Stimulated activated CD4-positive, alpha-beta T cell treated with anti-CD3 and anti-CD28 coated beads, Interleukin-1b, Interleukin-23, amount 100 ng/mL, for 24 hours (primary cell): ENCODE results near the gene ANKRD18A.
"Not testable (repeated sequence)": the region's sequence is repeated elsewhere in the genome, so short reads cannot be mapped to it uniquely, and the experiment has no call there.

Experiments
- DNase-seq, 4 experiments: peaks; one replicate each; pipeline ENCODE4 v3.0.0-alpha.2; 2020; ENCODE audit warnings: low read depth in 4 of 4, low spot score in 1 of 4

Gene ANKRD18A

DNA sequence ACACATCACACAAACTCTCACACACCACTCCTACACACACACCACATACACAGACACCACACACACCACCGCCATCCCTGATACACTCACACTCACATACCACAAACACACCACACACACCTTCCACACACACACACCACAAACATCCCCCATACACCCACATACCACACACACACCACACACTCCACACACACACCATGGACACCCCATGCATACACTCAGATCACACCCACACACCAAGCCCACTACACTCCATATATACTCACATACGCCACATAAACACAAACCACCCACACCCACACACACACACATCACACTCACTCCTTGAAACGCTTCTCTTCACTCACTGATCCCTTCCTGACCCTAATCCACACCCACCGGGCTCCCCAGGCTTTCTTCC lies 9.1 kb upstream of the ANKRD18A start:
- no peak for DNase-seq

DNA sequence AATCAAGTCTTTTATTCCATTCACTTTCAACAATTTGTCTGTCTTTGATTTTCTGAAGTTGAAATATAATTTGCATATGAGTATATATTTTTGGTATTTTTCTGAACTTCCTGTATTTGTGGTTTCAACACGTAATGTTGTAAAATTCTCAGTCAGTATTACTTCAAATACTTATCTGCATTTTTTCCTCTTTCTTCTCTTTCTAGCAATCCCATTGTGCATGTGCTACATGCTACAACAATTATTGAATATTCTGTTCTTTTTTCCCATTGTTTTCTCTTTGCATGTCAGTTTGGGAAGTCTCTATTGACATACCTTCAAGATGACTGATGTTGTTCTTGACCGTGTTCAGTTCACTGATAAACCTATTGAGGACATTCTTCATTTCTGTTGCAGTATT lies 5.6 kb upstream of the ANKRD18A start:
- no peak for DNase-seq

DNA sequence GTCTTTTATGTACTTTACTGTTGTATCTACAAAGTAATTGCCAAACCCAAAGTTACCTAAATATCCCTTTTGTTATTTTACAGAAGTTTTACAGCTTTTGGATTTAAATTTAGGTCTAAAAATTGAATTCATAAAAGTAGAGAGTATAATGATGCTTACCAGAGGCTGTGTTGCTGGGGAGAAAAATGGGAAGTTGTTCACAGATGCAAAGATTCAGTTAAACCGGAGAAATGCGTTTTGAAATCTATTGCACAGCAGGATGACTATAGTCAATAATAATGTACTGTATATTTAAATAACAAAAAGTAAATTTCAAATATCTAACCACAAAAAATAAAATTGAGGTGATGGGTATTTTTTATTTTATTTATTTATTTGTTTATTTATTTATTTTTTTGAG lies 2.6 kb upstream of the ANKRD18A start:
- no peak for DNase-seq

DNA sequence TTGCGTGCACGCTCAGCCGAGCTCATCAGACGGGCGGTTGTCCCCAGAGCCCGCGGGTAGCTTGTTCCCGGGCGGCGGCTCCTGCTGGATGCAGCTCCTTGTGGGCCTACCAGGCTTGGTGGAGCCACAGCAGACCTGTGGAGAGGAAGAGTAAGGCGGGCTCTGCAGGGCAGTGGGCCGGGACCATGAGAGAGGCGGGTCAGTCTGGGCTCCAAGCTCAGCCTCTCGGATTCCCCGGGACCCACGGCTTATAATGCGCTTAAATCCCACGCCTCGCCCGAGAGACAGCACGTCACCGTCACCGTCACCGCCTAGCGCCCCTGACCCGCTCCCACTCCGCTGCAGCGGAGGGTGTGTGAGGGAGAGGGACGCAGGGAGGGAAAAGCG lies 1.9 kb upstream of the ANKRD18A start:
- DNase-seq = peak in 1 of 4 experiments; percentile 0

DNA sequence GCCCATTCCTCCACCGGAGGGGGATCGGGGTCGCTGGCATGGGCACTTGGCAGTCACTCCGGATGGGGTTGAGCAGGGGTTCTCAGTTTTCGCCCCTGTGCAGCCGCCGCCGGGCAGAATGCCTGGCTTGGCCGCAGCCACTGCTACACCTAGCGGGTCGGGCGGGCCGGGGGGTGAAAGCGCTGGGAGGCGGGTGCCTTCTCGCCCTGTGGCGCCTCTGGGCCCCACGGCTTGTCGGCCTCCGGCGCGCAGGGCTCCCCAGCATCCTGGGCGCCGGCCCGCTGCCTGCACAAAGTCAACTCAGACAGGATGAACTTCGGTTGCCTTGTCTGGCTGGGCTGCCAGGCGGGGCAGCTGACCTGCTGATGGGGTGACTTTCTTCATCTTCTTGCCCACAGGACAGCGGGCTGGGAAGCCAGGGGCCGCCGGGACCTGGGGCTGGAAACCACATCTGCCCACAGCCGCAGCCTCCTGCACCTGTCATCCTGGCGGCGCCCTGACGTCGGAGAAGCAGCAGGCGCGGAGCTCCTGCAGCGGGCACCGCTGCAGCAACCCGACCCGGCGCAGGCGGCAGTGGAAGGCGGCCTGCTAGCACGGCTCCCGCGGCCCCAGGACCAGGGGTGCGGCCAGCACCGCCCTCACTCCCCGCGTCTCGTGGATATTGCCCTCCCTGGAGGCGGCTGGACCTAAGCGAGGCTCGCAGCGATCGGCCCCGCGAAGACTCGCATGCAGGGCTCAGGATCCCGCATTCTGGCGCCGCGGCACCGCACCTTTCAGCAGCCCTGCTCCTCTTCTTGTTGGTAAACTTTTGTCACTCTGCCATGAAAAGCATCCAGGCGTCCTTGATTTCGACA lies 1.3 kb upstream of the ANKRD18A start:
- peak in 2 of 4 experiments; percentile 23 to 40 for DNase-seq

DNA sequence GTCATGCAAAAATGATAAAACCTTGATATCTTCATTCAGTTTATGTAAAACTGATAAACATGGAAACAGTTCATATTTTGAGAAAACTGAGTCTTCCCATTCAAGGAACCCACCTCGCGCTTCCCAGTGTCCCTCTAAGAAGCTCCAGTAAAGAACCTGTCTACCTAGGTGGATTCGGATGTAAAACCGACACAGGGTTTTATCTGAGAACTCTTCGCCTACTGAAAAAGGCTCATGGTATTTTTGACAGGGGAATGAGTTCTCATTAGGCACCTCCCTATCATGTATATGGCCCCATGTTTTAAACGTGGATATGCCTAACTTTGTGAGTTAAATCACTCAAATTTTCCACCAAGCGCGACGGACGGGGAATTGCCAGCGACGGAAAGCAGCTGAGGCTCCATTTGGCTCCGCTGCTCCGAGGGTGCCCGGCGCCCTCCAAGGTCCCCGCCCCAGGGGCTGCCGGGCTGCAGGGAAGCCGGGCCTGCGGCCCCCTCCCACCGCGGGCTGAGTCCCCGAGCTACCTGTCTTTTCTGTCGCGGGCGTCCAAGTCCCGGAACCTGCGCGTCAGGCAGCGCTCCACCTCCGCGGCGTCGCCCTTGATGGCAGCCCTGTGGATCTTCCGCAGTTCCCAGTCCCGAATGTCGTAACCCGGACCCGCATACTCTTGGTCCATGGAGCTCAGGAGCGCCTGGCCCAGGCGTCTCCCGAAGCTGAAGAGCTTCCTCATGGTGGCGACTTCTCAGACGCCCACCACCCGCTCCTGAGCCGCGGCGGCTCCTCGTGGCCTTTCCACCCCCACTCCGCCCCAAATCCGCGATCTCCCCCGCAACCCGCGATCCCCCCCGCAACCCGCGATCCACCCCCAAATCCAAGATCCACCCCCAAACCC lies 594 bp downstream of the ANKRD18A start:
- DNase-seq = peak in 1 of 4 experiments; percentile 30

DNA sequence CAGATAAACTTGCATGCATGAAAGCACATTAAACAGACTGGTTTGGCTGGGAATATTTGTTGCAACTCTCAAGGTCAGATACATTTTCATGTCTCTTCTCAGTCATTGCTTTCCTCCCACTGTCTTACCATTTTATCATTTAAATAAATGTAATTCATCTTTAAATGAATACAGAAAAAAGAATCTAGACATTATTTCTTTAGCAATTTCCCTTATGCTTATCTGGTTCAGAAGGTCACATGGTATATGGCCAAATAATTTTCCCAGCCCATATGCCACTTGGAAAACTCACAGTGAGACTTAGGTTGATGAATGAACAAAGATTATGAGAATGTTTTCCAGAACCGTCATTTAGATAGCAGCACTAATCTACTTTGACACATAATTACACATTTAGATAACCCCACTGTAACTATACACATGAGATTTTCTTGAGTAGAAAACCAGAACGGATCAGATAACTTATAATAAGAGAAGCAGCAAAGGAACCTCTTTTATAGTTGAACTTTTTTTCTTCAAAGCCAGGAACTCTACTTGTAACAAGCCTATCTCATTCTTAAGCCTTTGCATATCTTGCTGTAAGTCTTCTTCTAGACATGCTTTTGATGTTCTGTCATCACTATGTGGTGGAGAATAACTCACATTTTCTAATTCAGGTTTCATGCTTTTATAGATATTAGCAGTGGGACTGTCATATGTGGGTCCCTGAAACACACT lies 22.2 kb downstream of the ANKRD18A start:
- DNase-seq = not testable (repeated sequence)

DNA sequence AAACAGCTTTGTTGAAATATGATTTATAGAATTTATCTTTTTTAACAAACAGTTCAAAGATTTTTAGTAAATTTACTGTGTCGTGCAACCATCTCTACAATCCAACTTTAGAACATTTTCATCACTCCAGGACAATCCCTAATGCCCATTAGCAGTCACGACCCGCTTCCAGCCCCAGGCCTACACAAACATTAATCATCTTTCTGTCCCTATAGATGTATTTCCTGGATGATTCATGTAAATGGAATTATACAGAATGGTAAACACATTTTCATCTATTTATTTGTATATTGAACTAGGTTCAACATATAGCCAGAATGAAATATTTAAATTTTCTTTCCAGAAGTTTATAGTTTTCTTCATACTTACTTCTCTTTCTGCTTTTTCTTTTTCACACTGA lies 25.3 kb downstream of the ANKRD18A start:
- not testable (repeated sequence) for DNase-seq

DNA sequence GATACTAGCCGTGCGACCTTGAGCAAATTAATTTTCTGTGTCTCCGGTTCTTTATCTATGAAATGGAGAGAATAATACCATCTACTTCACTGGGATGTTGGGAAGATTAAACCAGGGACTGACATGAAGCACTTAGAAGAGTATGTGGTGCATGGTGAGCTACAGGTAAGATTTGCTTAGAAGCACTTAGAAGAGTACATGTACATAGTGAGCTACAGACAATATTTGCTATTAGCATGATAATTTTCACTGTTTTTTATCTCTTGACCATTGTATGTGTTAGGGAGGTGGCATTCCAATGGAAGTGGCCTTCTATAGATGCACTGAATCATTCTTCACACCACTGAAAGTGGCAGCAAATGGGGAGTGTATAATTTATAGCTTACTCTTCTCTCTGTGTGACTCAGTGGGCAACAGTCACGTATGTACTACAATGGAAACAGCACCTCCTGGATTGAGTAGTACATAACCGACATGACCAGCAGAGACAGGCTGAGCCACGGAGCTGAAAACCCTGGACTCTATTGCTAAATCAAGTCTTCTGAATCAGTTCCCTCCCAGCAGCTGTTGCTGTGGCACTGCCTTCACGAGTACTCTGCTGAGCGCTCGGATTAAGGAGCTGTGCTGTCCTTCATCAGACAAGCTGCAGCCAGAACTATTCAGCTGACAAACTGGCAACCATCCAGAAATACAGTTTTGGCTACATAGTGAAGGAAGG lies 28.9 kb downstream of the ANKRD18A start:
- not testable (repeated sequence) for DNase-seq

DNA sequence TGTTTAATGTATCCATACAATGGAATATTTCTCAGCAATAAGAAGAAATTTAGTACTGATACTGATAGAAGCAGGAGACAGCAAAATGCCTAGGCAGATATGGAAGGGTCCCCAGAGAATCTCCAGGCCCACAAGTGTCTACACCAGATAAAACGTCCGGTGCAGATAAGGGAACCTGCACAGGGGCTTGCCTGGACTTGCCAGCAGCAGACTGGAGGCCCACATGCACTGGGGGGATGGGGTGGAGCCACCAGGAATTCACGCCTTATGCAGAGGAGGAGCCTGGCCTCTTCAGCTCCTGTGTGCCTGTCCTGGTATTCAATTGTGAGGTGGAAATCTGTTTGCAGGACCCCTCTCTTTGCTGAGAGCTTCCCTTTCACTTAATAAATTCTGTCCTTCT lies 36.6 kb downstream of the ANKRD18A start:
- not testable (repeated sequence) for DNase-seq

DNA sequence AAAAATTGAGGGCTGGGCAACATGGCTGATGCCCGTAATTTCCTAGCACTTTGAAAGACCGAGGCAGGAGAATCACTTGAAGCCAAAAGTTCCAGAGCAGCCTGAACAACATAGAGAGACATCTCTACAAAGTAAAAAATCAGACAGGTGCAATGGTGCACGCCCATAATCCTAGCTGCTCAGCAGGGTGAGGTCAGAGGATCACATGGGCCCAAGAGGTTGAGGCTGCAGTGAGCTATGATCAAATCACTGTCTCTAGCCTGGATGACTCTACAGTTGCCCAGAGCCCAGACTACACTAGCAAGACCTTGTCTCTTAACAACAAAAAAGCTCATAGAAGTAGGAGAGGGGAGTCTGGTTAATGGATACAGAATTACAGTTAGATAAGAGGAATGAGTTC lies 40.3 kb downstream of the ANKRD18A start:
- not testable (repeated sequence) for DNase-seq

DNA sequence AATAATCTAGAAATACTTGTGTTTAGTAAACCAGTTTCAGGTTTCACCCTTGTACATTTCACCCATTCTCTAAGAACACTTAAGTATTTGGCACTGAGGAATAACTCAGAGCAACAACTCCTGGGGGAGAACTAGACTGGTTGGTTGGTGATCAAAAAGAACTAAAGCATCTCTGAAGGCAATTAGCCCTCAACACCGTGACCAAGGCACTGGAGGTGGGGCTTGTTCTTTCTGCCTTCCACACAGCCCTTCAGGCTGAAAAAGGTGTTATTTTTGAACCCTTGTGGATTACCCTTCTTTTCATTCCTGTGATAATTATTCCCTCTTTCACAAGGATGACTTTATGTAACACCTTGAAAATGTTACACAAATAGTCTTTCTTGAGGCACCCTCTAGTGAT lies 44.2 kb downstream of the ANKRD18A start:
- not testable (repeated sequence) for DNase-seq

DNA sequence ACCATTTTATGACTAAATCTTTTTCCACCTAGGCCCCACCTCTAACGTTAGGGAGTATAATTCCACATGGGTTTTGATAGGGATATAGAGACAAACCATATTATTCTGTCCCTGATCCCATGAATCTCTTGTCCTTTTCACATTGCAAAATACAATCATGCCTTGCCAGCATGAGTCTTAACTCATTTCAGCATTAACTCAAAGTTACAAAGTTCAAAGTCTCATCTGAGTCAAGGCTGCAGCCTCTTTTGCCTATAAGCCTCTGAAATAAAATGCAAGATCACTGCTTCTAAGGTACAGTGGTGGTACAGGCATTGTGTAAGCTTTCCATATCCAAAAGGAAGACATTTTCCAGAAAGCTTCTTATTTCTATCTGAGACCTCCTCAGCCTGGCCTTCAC lies 54.3 kb downstream of the ANKRD18A start:
- DNase-seq = not testable (repeated sequence)

DNA sequence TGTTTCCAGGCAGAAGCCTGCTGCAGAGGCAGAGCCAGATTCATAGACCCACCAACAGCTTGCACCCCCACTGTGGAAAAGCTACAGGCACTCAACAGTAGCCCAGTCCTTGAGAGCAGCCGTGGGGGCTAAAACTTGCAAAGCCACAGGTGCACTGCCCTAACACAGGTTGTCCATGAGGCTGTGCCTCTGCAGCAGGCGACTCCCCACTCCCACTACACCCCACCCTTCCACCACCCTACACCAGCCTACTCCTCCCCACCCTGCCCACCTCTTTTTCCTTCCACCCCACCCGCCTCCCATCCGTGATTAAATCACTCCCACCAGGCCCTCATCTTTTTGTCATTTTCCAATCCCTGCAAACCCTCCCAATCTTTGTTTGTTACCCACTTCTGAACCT lies 55.2 kb downstream of the ANKRD18A start:
- DNase-seq = not testable (repeated sequence)

DNA sequence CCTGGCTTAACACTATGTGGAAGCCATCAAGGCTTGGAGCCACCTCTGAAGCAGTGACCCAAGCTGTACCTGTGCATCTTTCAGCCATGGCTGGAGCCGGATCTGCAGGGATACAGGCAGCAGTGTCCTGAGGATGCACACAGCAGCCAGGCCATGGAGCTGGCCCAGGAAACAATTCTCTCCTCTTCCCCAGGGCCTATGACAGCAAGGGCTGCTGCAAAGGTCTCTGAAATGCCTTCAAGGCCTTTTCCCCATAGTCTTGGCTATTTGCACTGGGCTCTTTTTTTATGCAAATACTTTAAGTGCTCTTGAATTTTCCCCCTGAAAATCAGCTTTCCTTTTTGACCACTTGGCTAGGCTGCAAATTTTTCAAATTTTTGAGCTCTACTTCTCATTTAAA lies 56.5 kb downstream of the ANKRD18A start:
- not testable (repeated sequence) for DNase-seq

DNA sequence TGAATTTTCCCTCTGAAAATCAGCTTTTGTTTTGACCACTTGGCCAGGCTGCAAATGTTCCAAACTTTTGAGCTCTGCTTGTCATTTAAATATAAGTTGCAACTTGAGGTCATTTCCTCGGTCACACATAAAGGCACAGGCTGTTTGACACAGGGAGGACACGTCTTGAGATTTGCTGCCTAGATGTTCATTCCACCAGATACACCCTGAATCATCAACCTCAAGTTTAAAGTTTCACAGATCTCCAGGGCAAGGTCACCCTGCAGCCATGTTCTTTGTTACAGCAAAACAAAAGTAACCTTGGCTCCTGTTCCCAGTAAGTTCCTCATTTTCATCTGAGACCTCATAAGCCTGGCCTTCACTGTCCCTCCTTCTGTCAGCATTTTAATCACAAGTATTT lies 59.3 kb downstream of the ANKRD18A start:
- DNase-seq = not testable (repeated sequence)

DNA sequence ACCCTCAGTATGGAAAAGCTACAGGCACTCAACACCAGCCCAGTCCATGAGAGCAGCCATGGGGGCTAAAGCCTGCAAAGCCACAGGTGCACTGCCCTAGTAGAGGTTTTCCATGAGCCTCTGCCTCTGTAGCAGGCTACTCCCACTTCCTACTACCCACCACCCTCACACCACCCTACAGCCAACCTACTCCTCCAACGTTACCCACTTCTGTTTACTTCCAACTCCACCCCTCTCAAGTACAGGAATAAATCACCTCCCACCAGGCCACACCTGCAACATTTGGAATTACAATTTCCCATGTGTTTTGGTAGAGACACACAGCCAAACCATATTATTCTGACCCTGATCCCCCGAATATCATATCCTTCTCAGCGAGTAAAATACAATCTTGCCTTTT lies 61.2 kb downstream of the ANKRD18A start:
- not testable (repeated sequence) for DNase-seq

DNA sequence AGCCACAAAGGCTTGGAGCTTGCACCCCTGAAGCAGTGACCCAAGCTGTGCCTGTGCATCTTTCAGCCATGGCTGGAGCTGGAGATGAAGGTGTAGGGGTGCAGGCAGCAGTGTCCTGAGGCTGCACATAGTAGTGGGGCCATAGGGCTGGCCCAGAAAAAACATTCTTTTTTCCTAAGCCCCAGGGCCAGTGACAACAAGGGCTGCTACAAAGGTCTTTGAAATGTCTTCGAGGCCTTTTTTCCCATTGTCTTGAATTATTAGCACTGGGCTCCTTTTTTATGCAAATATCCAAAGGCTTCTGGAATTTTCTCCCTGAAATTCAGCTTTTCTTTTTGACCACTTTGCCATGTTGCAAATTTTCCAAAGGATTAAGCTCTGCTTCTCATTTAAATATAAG lies 62.6 kb downstream of the ANKRD18A start:
- DNase-seq = not testable (repeated sequence)

DNA sequence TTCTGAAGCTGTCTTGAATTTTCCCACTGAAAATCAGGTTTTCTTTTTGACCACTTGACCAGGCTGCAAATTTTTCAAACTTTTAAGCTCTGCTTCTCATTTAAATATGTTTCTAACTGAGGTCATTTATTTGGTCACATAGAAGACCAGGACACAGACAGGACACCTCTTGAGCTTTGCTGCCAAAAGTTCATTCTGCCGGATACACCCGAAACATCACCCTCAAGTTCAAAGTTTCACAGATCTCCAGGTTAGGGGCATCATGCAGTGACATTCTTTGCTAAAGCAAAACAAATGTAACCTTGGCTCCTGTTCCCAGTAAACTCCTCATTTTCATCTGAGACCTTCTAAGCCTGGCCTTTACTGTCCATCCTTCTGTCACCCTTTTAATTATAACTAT lies 65.4 kb downstream of the ANKRD18A start:
- DNase-seq = not testable (repeated sequence)

DNA sequence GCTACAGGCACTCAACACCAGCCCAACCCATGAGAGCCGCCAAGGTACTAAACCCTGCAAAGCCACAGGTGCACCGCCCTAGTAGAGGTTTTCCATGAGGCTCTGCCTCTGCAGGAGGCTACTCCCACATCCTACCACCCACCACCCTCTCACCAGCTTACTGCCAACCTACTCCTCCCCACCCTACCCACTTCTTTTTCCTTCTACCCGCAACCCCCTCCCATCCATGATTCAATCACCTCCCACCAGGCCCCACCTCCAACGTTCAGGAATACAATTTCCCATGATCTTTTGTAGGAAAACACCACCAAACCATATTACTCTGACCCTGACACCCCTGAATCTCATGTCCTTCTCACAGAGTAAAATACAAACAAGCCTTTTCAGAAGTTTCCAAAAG lies 67.4 kb downstream of the ANKRD18A start:
- not testable (repeated sequence) for DNase-seq
